ENCODE measurements around the gene TRIM46. TPM values are rescaled to one million over a fixed set of nuclear protein-coding genes. Genes with fewer than 3 reads are reported as not detected.
A peak's percentile ranks its signal among the peaks of the same experiment; 100 is the strongest.

TRIM46 gene
- total and polyA plus RNA-seq, 9 of the 15 experiments (the other 6 are each of a cell fraction or from before 2014, with no cell fraction given): 0.05 to 0.60 (median 0.16) TPM; not detected in 3

DNA sequence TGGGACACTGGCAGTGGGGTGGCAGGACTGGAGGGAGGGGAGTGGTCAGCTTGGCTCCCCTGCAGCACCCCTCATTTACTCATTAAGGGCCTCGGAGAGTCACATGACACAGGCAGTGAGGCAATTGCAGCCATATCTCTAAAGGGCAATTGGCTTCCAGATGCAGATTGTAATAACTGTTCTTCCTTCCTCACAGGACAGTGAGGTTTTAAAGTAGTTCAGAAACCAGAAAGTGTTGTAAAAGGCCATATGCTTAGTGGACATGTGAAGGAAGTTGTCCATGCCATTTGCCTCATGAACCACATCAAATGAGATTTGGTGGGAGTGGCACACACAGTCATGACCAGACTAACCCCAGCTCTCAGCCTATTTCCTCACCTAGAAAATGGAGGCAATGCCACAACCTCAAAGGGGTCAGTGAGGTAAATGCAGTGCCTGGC lies 46.0 kb downstream of the TRIM46 start (continued):
- no peak for TF ChIP-seq NR2C2 (CRISPR knock-in tag; IDR thresholded peaks at IDR 0.05)
- peak; percentile 66; the same call in 1 of the 2 replicates for TF ChIP-seq NR2C2 (tag; IDR thresholded peaks at IDR 0.05)
- peak; percentile 90 to 98 (median 92) for TF ChIP-seq YY1 (IDR thresholded peaks at IDR 0.05; ENCODE audit: borderline replicate concordance in 1 of 3, control insufficient read depth in 1 of 3, extremely low read depth in 1 of 3, insufficient read depth in 3 of 3, insufficient read length in 1 of 3, insufficient replicate concordance in 2 of 3, low read depth in 1 of 3, low read length in 2 of 3)
- no peak for TF ChIP-seq TBL1XR1 (IDR thresholded peaks at IDR 0.05; ENCODE audit: low read length in 2 of 2)
- TF ChIP-seq, protein P1, sequence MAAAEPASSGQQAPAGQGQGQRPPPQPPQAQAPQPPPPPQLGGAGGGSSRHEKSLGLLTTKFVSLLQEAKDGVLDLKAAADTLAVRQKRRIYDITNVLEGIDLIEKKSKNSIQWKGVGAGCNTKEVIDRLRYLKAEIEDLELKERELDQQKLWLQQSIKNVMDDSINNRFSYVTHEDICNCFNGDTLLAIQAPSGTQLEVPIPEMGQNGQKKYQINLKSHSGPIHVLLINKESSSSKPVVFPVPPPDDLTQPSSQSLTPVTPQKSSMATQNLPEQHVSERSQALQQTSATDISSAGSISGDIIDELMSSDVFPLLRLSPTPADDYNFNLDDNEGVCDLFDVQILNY (CRISPR knock-in tag; IDR thresholded peaks at IDR 0.05): no peak
- TF ChIP-seq FOS (IDR thresholded peaks at IDR 0.05; ENCODE audit: extremely low read depth, insufficient read length): peak; percentile 61
- TF ChIP-seq, protein P2, sequence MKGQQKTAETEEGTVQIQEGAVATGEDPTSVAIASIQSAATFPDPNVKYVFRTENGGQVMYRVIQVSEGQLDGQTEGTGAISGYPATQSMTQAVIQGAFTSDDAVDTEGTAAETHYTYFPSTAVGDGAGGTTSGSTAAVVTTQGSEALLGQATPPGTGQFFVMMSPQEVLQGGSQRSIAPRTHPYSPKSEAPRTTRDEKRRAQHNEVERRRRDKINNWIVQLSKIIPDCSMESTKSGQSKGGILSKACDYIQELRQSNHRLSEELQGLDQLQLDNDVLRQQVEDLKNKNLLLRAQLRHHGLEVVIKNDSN (CRISPR knock-in tag; IDR thresholded peaks at IDR 0.05): peak; percentile 96
- TF ChIP-seq KLF6 (CRISPR knock-in tag; IDR thresholded peaks at IDR 0.05; ENCODE audit: borderline replicate concordance): 0 out of 2 replicates have a peak, but pooled peaks have one; percentile 32
- TF ChIP-seq, protein P3, sequence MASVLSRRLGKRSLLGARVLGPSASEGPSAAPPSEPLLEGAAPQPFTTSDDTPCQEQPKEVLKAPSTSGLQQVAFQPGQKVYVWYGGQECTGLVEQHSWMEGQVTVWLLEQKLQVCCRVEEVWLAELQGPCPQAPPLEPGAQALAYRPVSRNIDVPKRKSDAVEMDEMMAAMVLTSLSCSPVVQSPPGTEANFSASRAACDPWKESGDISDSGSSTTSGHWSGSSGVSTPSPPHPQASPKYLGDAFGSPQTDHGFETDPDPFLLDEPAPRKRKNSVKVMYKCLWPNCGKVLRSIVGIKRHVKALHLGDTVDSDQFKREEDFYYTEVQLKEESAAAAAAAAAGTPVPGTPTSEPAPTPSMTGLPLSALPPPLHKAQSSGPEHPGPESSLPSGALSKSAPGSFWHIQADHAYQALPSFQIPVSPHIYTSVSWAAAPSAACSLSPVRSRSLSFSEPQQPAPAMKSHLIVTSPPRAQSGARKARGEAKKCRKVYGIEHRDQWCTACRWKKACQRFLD (CRISPR knock-in tag; IDR thresholded peaks at IDR 0.05): peak; percentile 30; the same call in 1 of the 2 replicates
- TF ChIP-seq, protein P4, sequence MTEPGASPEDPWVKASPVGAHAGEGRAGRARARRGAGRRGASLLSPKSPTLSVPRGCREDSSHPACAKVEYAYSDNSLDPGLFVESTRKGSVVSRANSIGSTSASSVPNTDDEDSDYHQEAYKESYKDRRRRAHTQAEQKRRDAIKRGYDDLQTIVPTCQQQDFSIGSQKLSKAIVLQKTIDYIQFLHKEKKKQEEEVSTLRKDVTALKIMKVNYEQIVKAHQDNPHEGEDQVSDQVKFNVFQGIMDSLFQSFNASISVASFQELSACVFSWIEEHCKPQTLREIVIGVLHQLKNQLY (CRISPR knock-in tag; conservative IDR thresholded peaks at IDR 0.05): no peak
- no peak for TF ChIP-seq LCOR (CRISPR knock-in tag; IDR thresholded peaks at IDR 0.05)
- 0 out of 2 replicates have a peak, but pooled peaks have one; percentile 15 for TF ChIP-seq SMAD3 (CRISPR knock-in tag; conservative IDR thresholded peaks at IDR 0.05)
- TF ChIP-seq CBFA2T2 (conservative IDR thresholded peaks at IDR 0.05): peak; percentile 80
- TF ChIP-seq TARDBP (IDR thresholded peaks at IDR 0.05): no peak
- no peak for TF ChIP-seq HNRNPK (IDR thresholded peaks at IDR 0.05; ENCODE audit: low read depth, low read length, poor library complexity, severe bottlenecking)
- peak; percentile 30 to 66; a peak in 3 of 4 replicates for TF ChIP-seq SIX5 (IDR thresholded peaks at IDR 0.05; ENCODE audit: borderline replicate concordance in 1 of 2, insufficient read depth in 1 of 2, low read depth in 1 of 2, low read length in 2 of 2)
- peak; percentile 32; the same call in 1 of the 2 replicates for TF ChIP-seq NR2F6 (CRISPR knock-in tag; IDR thresholded peaks at IDR 0.05)
- TF ChIP-seq HCFC1 (IDR thresholded peaks at IDR 0.05; ENCODE audit: low read depth, low read length): peak; percentile 80
- peak; percentile 61; the same call in 1 of the 2 replicates for TF ChIP-seq NR2C1 (IDR thresholded peaks at IDR 0.05)
- TF ChIP-seq NR2C1 (tag; IDR thresholded peaks at IDR 0.05): peak; percentile 44; the same call in 1 of the 2 replicates
